ENCODE results near the gene TBC1D10A. TPM values are rescaled to one million over a fixed set of nuclear protein-coding genes. Genes with fewer than 3 reads are reported as not detected.
A peak's percentile ranks its signal among the peaks of the same experiment; 100 is the strongest.

Gene TBC1D10A
- total RNA-seq, 4 donors from 2014 or later: 28.4 to 44.7 (median 35.9) TPM

DNA sequence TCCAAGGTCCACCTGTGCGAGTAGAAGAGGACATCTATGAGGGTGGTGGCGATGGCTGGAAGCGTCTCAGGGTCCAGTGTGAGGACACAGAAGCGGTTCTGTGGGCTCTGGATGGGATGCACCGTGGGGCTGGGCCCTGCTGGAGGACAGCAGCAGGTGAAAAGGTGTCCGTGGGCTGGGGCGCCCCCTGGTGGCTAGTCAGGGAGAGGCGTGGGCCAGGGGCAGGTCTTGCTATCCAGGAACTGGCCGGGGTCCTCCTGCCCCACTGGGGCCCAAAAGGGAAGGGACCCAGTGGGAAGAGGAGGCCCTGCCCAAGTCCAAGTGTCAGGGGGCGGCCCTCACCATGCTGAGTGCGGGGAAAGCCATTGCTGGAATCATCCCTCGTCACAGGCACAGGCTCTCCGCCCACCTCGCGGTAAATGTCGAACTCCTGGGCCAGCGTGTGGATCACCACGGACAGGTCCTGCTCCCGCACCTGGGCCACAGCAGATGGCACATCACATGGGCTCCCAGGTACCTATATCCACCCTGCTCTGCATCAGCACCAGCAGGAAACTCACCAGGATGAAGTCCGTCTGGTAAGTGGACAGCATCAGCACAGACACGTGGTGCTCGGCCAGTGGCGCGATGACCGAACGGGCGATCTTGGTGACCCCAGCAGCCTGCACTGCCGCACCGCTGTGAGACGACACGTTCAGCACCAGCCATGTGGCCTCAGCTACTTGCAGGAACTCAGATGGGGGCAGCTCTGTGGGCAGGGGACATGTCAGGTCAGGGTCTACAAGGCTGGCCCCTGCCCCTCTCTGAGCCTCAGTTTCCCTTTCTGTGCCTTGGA lies 39.7 kb downstream of the TBC1D10A start:
- H3K27ac ChIP-seq: no peak overlapping the region
- intact Hi-C loops (cut with DNase I): loop anchor here (2.0 to 5.0 kb wide), 2 partner anchors 26 to 40 kb away; partner anchors contain the start of gene TBC1D10A

DNA sequence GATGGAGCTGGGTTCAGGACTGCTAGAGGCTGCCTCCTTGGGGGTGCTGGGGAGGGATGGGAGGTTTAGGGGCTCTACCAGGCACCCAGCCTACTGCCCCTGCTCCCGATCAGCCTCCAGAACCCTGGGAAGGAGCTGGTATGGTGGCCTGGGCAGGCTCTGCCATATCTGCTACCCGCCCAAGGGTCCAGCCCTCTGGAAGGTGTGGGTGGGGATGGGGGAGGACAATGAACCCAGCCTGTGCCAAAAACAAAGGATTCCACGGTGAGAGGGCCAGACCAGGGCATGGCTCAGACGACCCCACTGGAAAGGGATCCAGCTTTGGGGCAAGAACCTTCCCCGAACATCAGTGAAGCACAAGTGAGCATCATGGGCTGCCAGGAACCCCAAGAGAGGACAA lies 40.4 kb downstream of the TBC1D10A start:
- H3K4me3 ChIP-seq (replicated peaks in 1 of 3): no peak overlapping the region
- no peak for TF ChIP-seq POLR2A (IDR thresholded peaks at IDR 0.05)
- TF ChIP-seq, protein P1, sequence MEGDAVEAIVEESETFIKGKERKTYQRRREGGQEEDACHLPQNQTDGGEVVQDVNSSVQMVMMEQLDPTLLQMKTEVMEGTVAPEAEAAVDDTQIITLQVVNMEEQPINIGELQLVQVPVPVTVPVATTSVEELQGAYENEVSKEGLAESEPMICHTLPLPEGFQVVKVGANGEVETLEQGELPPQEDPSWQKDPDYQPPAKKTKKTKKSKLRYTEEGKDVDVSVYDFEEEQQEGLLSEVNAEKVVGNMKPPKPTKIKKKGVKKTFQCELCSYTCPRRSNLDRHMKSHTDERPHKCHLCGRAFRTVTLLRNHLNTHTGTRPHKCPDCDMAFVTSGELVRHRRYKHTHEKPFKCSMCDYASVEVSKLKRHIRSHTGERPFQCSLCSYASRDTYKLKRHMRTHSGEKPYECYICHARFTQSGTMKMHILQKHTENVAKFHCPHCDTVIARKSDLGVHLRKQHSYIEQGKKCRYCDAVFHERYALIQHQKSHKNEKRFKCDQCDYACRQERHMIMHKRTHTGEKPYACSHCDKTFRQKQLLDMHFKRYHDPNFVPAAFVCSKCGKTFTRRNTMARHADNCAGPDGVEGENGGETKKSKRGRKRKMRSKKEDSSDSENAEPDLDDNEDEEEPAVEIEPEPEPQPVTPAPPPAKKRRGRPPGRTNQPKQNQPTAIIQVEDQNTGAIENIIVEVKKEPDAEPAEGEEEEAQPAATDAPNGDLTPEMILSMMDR (IDR thresholded peaks at IDR 0.05): no peak
- no peak for DNase-seq
- intact Hi-C loops (cut with DNase I): loop anchor here (2.0 to 5.0 kb wide), 2 partner anchors 26 to 41 kb away; partner anchors contain the start of gene TBC1D10A
- no peaks in the 10 kb centered on the region for H3K27me3 ChIP-seq
- peaks cover 7 to 17% of the 10 kb centered on the region in 2 donors for H3K36me3 ChIP-seq
- WGBS, 2 donors: 84 to 89% methylated on average over 5 of the region's 5 CpGs
- H3K9me3 ChIP-seq: no peaks in the 10 kb centered on the region
- no peak overlapping the region for H3K27ac ChIP-seq
- H3K4me1 ChIP-seq: peaks cover 24 to 26% of the 10 kb centered on the region in 2 donors

More for the DNA sequence above, 39.7 kb downstream of the TBC1D10A start:
- Histone ChIP-seq H3K4me1 (peaks cover 31 to 33% of the 10 kb centered on the region in 2 donors), H3K27me3 (no peaks in the 10 kb centered on the region), H3K9me3 (no peaks in the 10 kb centered on the region), H3K4me3 (replicated peaks in 1 of 3) (no peak overlapping the region), H3K36me3 (peaks cover 8 to 17% of the 10 kb centered on the region in 2 donors)
- TF ChIP-seq, protein P1 (IDR thresholded peaks at IDR 0.05): peak; percentile 70 to 87 (median 78)
- no peak for TF ChIP-seq POLR2A (IDR thresholded peaks at IDR 0.05)
- DNase-seq: peak; percentile 63 to 72
- WGBS, 2 donors: 41 to 75% methylated on average over 9 to 29 of the region's 31 CpGs

DNA sequence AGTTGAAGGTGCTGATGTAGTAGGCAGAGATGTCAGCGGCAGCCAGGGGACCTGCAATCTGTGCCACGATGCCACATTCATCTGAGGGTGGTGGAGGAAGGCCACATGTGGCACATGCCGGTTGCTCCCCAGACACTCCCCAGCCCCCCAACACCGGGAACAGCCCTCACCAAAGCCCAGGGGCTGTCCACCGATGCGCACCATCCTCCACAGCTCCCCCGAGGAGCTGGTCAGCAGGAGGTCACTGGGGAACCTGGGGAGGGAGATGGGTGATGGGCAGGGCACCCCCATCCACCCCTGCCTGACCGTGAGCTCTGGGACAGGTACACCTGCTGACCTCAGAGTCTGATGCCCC lies 40.9 kb downstream of the TBC1D10A start:
- H3K9me3 ChIP-seq: no peaks in the 10 kb centered on the region
- TF ChIP-seq, protein P1 (IDR thresholded peaks at IDR 0.05): no peak
- no peak for DNase-seq
- intact Hi-C loops (cut with DNase I): loop anchor here (2.0 to 5.0 kb wide), 2 partner anchors 25 to 41 kb away; partner anchors contain the start of gene TBC1D10A
- H3K4me3 ChIP-seq (replicated peaks in 1 of 3): no peak overlapping the region
- H3K27ac ChIP-seq: no peak overlapping the region
- H3K27me3 ChIP-seq: no peaks in the 10 kb centered on the region
- peaks cover 19 to 21% of the 10 kb centered on the region in 2 donors for H3K4me1 ChIP-seq
- WGBS, 2 donors: 80 to 89% methylated on average over 1 to 7 of the region's 8 CpGs
- H3K36me3 ChIP-seq: peaks cover 7 to 17% of the 10 kb centered on the region in 2 donors

DNA sequence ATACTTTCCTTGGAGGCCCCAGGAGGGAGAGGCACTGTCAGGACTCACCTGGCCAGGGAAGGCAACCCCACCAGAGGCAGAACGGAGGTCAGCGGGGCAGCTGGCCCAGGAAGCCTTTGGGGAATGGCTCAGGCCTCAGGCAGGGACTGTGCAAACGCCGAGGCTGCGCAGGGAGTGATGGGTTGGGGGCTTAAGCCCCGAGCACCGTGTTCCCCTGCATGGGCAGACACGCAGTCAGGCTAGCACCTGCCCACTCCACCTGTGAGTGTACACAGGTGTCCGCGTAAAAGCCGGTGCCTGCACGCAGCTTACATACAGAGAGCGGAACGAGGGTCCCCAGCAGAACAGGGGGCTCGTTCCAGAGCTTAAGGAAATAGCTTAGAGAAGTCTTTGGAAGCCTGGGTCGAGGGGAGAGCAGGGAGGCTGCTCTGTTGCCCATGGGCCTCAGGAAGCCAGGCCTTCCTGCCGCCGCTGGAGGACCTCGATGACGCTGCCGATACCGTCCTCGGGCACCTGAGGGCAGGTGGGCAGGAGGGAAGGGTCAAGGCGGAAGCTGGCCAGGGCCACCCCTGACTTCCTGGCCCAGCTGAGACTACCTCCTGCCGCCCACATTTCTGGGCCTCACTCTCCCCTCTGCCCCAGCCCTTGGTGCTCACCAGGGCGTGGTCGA lies 41.4 kb downstream of the TBC1D10A start:
- Histone ChIP-seq H3K9me3 (no peaks in the 10 kb centered on the region), H3K27me3 (no peaks in the 10 kb centered on the region), H3K4me1 (peaks cover 14 to 16% of the 10 kb centered on the region in 2 donors), H3K27ac (no peak overlapping the region), H3K4me3 (replicated peaks in 1 of 3) (no peak overlapping the region), H3K36me3 (peaks cover 7 to 17% of the 10 kb centered on the region in 2 donors)
- intact Hi-C loops (cut with DNase I): loop anchor here (5.0 kb wide), 1 partner anchor 42 kb away; the partner anchor contains the start of gene TBC1D10A
- 87 to 96% methylated on average over 17 to 26 of the region's 27 CpGs for WGBS, 2 donors
- DNase-seq: no peak
- TF ChIP-seq, protein P1 (IDR thresholded peaks at IDR 0.05): no peak
